MM.1S (cell line): ENCODE results near the gene CTSH.

Experiments used
- DNase-seq: peaks from one replicate; pipeline ENCODE4 v3.0.0-alpha.2; 2015
- H2AFZ ChIP-seq: fragments of 300-600 bp; sonication (generic); 2 replicates; pipeline ENCODE4 v1.6.0; 2016; ENCODE audit warnings: antibody characterized with exemption, low read length
- H3F3A ChIP-seq: fragments of 300-600 bp; sonication (generic); 2 replicates; pipeline ENCODE4 v1.6.1; 2016; ENCODE audit warnings: mild to moderate bottlenecking, antibody characterized with exemption, low read length, moderate library complexity, mixed read lengths; ENCODE audit not compliant: insufficient read depth
- H3K27ac ChIP-seq: fragments of 300-600 bp; sonication (generic); 2 replicates; pipeline ENCODE4 v1.5.1; 2016; ENCODE audit warnings: mild to moderate bottlenecking, low read length
- H3K27me3 ChIP-seq: fragments of 300-600 bp; sonication (generic); replicated peaks from 2 replicates; pipeline ENCODE4 v1.6.0; 2016; ENCODE audit warnings: low read length; ENCODE audit not compliant: insufficient read depth
- H3K36me3 ChIP-seq: fragments of 300-600 bp; sonication (generic); replicated peaks from 2 replicates; pipeline ENCODE4 v1.6.1; 2016; ENCODE audit warnings: mild to moderate bottlenecking, low read length, mixed read lengths; ENCODE audit not compliant: insufficient read depth
- H3K4me1 ChIP-seq: fragments of 300-600 bp; sonication (generic); 2 replicates; pipeline ENCODE4 v1.6.1; 2016; ENCODE audit warnings: low read length, mixed read lengths
- H3K4me2 ChIP-seq: fragments of 300-600 bp; sonication (generic); 2 replicates; pipeline ENCODE4 v1.6.0; 2016; ENCODE audit warnings: low read depth, low read length
- H3K4me3 ChIP-seq: fragments of 300-600 bp; sonication (generic); 2 replicates; pipeline ENCODE4 v1.5.1; 2016; ENCODE audit warnings: low read length, mixed read lengths
- H3K79me2 ChIP-seq: fragments of 300-600 bp; sonication (generic); 2 replicates; pipeline ENCODE4 v1.6.1; 2016; ENCODE audit warnings: mixed run types, low read length, mixed read lengths
- H3K9ac ChIP-seq: fragments of 300-600 bp; sonication (generic); 2 replicates; pipeline ENCODE4 v1.6.1; 2016; ENCODE audit warnings: low read length, mixed read lengths
- H3K9me2 ChIP-seq: fragments of 300-600 bp; sonication (generic); replicated peaks from 2 replicates; pipeline ENCODE4 v1.6.1; 2016; ENCODE audit warnings: mild to moderate bottlenecking, low read length, mixed read lengths; ENCODE audit not compliant: insufficient read depth
- H3K9me3 ChIP-seq: fragments of 300-600 bp; sonication (generic); replicated peaks from 2 replicates; pipeline ENCODE4 v1.6.1; 2016; ENCODE audit warnings: mild to moderate bottlenecking, low read length, mixed read lengths; ENCODE audit not compliant: insufficient read depth
- H4K20me1 ChIP-seq: fragments of 300-600 bp; sonication (generic); 2 replicates; pipeline ENCODE4 v1.6.1; 2016; ENCODE audit warnings: mild to moderate bottlenecking, low read length, moderate library complexity, mixed read lengths; ENCODE audit not compliant: insufficient read depth
- EZH2 ChIP-seq: fragments of 300-600 bp; sonication (generic); optimal IDR thresholded peaks from 2 replicates; pipeline ENCODE3; 2017; ENCODE audit warnings: low read depth, mild to moderate bottlenecking, antibody characterized with exemption, low read length, mixed read lengths
- EZH2phosphoT487 ChIP-seq: fragments of 300-600 bp; sonication (generic); IDR thresholded peaks from 2 replicates; pipeline ENCODE4 v1.6.1; 2018; ENCODE audit warnings: antibody characterized with exemption, low read length
- TF ChIP-seq, protein P1 (sequence below): fragments of 300-600 bp; sonication (generic); IDR thresholded peaks from 2 replicates; pipeline ENCODE4 v1.5.1; 2016; ENCODE audit warnings: antibody characterized with exemption, low read length, mixed read lengths

Gene CTSH, protein sequence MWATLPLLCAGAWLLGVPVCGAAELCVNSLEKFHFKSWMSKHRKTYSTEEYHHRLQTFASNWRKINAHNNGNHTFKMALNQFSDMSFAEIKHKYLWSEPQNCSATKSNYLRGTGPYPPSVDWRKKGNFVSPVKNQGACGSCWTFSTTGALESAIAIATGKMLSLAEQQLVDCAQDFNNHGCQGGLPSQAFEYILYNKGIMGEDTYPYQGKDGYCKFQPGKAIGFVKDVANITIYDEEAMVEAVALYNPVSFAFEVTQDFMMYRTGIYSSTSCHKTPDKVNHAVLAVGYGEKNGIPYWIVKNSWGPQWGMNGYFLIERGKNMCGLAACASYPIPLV

DNA sequence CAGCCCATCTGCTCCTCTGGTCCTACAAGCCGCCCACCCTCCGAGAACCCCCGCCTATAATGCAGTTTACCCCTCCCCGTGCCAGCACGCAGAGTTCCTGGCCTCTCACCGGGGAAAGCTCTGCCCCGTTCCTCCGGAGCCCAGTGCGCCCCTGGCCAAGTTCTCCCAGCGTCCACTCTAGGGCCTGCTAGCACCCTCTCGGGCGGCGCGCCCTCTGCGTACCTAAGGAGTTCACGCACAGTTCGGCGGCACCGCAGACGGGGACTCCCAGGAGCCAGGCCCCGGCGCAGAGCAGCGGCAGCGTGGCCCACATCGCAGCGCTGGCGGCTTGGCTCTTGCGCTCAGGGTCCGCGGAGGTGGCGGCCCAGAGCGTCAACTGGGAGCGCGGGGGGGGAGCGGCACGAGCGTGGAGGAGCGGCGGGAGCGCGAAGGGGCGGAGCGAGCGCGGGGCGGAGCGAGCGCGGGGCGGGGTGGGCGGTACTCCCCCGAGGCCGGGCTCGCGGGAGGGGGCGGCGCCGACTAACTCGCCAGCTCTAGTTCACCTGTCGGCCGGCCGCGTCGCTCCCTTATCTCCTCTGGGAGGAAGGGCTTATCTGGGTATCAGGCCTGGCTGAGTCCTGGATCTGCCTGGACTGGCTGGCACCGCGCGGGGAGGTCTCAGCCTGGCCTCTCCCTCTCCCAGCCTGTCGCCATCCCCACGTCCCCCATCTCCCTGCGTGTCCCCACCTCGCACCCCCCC lies at the start of gene CTSH:
Gene CTSH (minus strand): TSS at position 378 of the 739 bp plus-strand sequence. CDS start 65 bp downstream, at position 313.
- Histone ChIP-seq H4K20me1 (no peaks in the 10 kb centered on the region), H3F3A (no peaks in the 10 kb centered on the region), H3K9me3 (no peaks in the 10 kb centered on the region), H3K36me3 (no peaks in the 10 kb centered on the region), H3K4me3 (peak within 1 kb of the TSS; percentile 72), H2AFZ (peak within 1 kb of the TSS; percentile 91), H3K4me2 (peak within 1 kb of the TSS; percentile 100), H3K4me1 (peaks cover 6% of the 10 kb centered on the region; the same call in 1 of the 2 replicates), H3K27ac (no peak within 1 kb of the TSS), H3K27me3 (peaks cover 10% of the 10 kb centered on the region), H3K9me2 (no peaks in the 10 kb centered on the region), H3K79me2 (no peaks in the 10 kb centered on the region), H3K9ac (peak within 1 kb of the TSS; percentile 37; the same call in 1 of the 2 replicates)
- no peak for TF ChIP-seq EZH2
- peak; percentile 77 for DNase-seq

DNA sequence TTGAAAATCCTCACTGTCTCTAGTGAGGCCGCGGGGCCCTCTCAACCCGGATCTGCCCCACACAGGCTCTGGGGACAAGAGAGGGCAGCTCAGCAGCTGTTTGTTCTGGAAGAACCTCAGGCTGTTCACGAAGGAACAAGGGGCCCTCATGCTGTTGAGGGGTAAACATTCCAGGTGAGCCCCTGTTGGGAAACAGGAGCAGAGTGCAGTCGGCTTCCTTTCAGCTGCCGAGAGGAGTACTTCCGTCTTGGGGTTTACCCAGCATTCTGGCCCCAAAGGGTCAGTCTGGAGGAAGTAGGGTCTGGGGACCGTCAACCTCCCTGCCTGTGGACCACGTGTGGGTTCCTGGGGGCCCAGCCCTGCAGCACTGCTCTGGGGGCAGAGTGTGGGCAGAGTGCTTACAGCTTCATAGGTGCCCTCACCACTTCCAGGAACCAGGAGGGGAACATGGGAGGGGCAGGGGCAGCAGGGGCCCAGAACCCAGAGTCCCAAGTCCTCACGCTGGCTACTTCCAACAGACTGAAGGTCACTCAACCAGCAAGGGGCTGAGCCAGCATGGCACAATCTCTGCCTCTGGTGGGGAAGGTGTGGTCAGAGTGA lies 49.2 kb upstream of the CTSH start:
- no peaks in the 10 kb centered on the region for H3K27me3 ChIP-seq
- H3K9me2 ChIP-seq: no peaks in the 10 kb centered on the region
- no peaks in the 10 kb centered on the region for H3K36me3 ChIP-seq
- no peak for DNase-seq
- H3K4me3 ChIP-seq: no peak overlapping the region
- H4K20me1 ChIP-seq: no peaks in the 10 kb centered on the region
- H3K79me2 ChIP-seq: no peaks in the 10 kb centered on the region
- no peak overlapping the region for H2AFZ ChIP-seq
- H3K27ac ChIP-seq: no peak overlapping the region
- no peaks in the 10 kb centered on the region for H3K4me1 ChIP-seq
- H3F3A ChIP-seq: no peaks in the 10 kb centered on the region
- no peak overlapping the region for H3K9ac ChIP-seq
- TF ChIP-seq, protein P1, sequence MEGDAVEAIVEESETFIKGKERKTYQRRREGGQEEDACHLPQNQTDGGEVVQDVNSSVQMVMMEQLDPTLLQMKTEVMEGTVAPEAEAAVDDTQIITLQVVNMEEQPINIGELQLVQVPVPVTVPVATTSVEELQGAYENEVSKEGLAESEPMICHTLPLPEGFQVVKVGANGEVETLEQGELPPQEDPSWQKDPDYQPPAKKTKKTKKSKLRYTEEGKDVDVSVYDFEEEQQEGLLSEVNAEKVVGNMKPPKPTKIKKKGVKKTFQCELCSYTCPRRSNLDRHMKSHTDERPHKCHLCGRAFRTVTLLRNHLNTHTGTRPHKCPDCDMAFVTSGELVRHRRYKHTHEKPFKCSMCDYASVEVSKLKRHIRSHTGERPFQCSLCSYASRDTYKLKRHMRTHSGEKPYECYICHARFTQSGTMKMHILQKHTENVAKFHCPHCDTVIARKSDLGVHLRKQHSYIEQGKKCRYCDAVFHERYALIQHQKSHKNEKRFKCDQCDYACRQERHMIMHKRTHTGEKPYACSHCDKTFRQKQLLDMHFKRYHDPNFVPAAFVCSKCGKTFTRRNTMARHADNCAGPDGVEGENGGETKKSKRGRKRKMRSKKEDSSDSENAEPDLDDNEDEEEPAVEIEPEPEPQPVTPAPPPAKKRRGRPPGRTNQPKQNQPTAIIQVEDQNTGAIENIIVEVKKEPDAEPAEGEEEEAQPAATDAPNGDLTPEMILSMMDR: no peak
- TF ChIP-seq EZH2phosphoT487 (no peak), EZH2 (no peak)
- no peaks in the 10 kb centered on the region for H3K9me3 ChIP-seq
- no peak overlapping the region for H3K4me2 ChIP-seq

DNA sequence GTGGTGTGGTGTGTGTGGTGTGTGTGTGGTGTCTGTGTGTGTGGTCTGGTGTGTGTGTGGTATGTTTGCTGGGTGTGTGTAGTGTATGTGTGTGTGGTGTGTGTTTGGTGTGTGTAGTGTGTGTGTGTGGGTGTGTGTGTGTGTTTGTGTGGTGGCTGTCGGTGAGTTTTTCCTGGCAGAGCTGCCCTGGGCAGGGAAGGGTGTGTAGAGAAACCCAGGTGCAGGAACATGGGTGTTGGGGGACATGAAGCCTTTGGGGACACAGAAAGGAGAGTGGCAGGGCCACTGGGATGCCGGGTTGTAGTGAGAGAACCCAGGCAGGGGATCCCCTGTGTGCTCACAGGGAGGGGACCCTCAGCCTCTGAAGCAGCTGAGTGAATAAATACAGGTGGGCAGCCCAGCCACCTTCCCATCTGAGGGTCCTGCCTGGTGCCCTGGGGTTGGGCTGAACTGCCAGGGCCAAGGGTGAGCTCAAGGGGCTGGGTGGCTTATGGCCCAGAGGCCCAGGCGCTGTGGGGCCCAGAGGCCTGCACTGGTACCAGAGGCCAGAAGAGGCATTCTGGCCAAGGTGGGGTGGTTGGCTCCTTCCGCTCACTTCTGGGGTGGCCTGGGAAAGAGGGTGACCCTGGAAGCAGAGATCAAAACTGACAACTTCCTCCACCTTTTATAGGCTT lies 48.5 kb upstream of the CTSH start:
- no peak overlapping the region for H3K4me2 ChIP-seq
- no peaks in the 10 kb centered on the region for H3K9me2 ChIP-seq
- no peaks in the 10 kb centered on the region for H3K27me3 ChIP-seq
- H3K9me3 ChIP-seq: no peaks in the 10 kb centered on the region
- DNase-seq: no peak
- H4K20me1 ChIP-seq: no peaks in the 10 kb centered on the region
- no peak for TF ChIP-seq EZH2
- no peak for TF ChIP-seq EZH2phosphoT487
- TF ChIP-seq, protein P1: no peak
- H3K4me3 ChIP-seq: no peak overlapping the region
- H3K36me3 ChIP-seq: no peaks in the 10 kb centered on the region
- 0 out of 2 replicates have a peak, but pooled peaks cover 3% of the 10 kb centered on the region for H3K4me1 ChIP-seq
- H3K9ac ChIP-seq: no peak overlapping the region
- no peak overlapping the region for H3K27ac ChIP-seq
- H2AFZ ChIP-seq: no peak overlapping the region
- H3K79me2 ChIP-seq: no peaks in the 10 kb centered on the region
- H3F3A ChIP-seq: no peaks in the 10 kb centered on the region
